Neuronal stem cell (in vitro differentiated cells): Measurements from ENCODE around the gene HINFP.
A peak's percentile ranks its signal among the peaks of the same experiment; 100 is the strongest.

Experiments
- DNase-seq: peaks from one replicate; pipeline ENCODE4 v3.0.0-alpha.2; 2013; ENCODE audit warnings: low spot score
- H2AFZ ChIP-seq: one replicate; pipeline ENCODE4 v1.6.1; 2013; ENCODE audit warnings: mild to moderate bottlenecking, low read length, inconsistent platforms
- H2AK5ac ChIP-seq: 2 replicates; pipeline ENCODE4 v1.6.1; 2013; ENCODE audit warnings: low read depth, mild to moderate bottlenecking, inconsistent platforms, low read length, moderate library complexity, mixed read lengths
- H2BK120ac ChIP-seq: 2 replicates; pipeline ENCODE4 v1.6.1; 2013; ENCODE audit warnings: low read depth, mild to moderate bottlenecking, inconsistent platforms, low read length, moderate library complexity, mixed read lengths
- H2BK12ac ChIP-seq: one replicate; pipeline ENCODE4 v1.6.1; 2013; ENCODE audit warnings: low read length, inconsistent platforms
- H2BK15ac ChIP-seq: 2 replicates; pipeline ENCODE4 v1.6.1; 2013; ENCODE audit warnings: mild to moderate bottlenecking, low read length, inconsistent platforms, mixed read lengths
- H2BK5ac ChIP-seq: one replicate; pipeline ENCODE4 v1.6.1; 2013; ENCODE audit warnings: inconsistent platforms, mild to moderate bottlenecking, low read length, moderate library complexity
- H3K14ac ChIP-seq: one replicate; pipeline ENCODE4 v1.6.1; 2013; ENCODE audit warnings: low read length, inconsistent platforms
- H3K18ac ChIP-seq: 2 replicates; pipeline ENCODE4 v1.6.1; 2013; ENCODE audit warnings: low read length, inconsistent platforms
- H3K23ac ChIP-seq: 2 replicates; pipeline ENCODE4 v1.6.1; 2013; ENCODE audit warnings: low read depth, mild to moderate bottlenecking, mixed read lengths, low read length, inconsistent platforms; ENCODE audit not compliant: poor library complexity
- H3K27ac ChIP-seq: replicated peaks from 3 replicates; pipeline ENCODE4 v1.5.1; 2013; ENCODE audit warnings: low read length, inconsistent platforms
- H3K27me3 ChIP-seq, 3 experiments: 2 replicates each; pipeline ENCODE4 v1.6.1; 2013; ENCODE audit warnings: low read length in 3 of 3, mild to moderate bottlenecking in 2 of 3, inconsistent platforms in 1 of 3, low read depth in 1 of 3, mixed read lengths in 1 of 3, moderate library complexity in 1 of 3; ENCODE audit not compliant: control insufficient read depth in 3 of 3, insufficient read depth in 3 of 3
- H3K36me3 ChIP-seq, 2 donors: replicated peaks in 1 of 2; 2 replicates each; pipeline ENCODE4 v1.6.1; 2013; ENCODE audit warnings: low read length in 2 of 2; ENCODE audit not compliant: control insufficient read depth in 2 of 2, insufficient read depth in 2 of 2
- H3K4ac ChIP-seq: 2 replicates; pipeline ENCODE4 v1.6.1; 2013; ENCODE audit warnings: inconsistent platforms, mild to moderate bottlenecking, low read length, moderate library complexity
- H3K4me1 ChIP-seq, 2 donors: 1 replicate in 1 of 2; 2 replicates in 1 of 2; pipeline ENCODE4 v1.6.1; 2013; ENCODE audit warnings: low read length in 2 of 2, low read depth in 1 of 2; ENCODE audit not compliant: control insufficient read depth in 2 of 2, insufficient read depth in 1 of 2
- H3K4me2 ChIP-seq: one replicate; pipeline ENCODE4 v1.6.1; 2013; ENCODE audit warnings: mild to moderate bottlenecking, low read length, inconsistent platforms; ENCODE audit not compliant: insufficient read depth, poor library complexity, severe bottlenecking
- H3K4me3 ChIP-seq, 2 donors: 2 replicates each; pipeline ENCODE4 v1.5.1; 2013; ENCODE audit warnings: low read length in 2 of 2, mild to moderate bottlenecking in 2 of 2, inconsistent platforms in 1 of 2, moderate library complexity in 1 of 2
- H3K79me1 ChIP-seq: one replicate; pipeline ENCODE4 v1.6.1; 2013; ENCODE audit warnings: low read depth, mild to moderate bottlenecking, inconsistent platforms, low read length, moderate library complexity
- H3K9ac ChIP-seq: one replicate; pipeline ENCODE4 v1.6.1; 2013; ENCODE audit warnings: mild to moderate bottlenecking, low read depth, low read length, inconsistent platforms; ENCODE audit not compliant: poor library complexity
- H3K9me3 ChIP-seq, 2 donors: replicated peaks in 1 of 2; 2 replicates each; pipeline versions ENCODE3 to v1.6.1; 2013; ENCODE audit warnings: low read length in 2 of 2, mild to moderate bottlenecking in 2 of 2, inconsistent platforms in 1 of 2, low read depth in 1 of 2, mixed read lengths in 1 of 2, moderate library complexity in 1 of 2; ENCODE audit not compliant: control insufficient read depth in 2 of 2, insufficient read depth in 1 of 2
- H4K8ac ChIP-seq: one replicate; pipeline ENCODE4 v1.6.1; 2013; ENCODE audit warnings: low read depth, mild to moderate bottlenecking, inconsistent platforms, low read length, moderate library complexity
- H4K91ac ChIP-seq: one replicate; pipeline ENCODE4 v1.6.1; 2013; ENCODE audit warnings: low read length, low read depth, mild to moderate bottlenecking, inconsistent platforms; ENCODE audit not compliant: poor library complexity
- WGBS, 2 donors: extraction: QIAGEN DNeasy Blood & Tissue Kit; methylation state at CpG; one replicate each; pipeline ENCODE4 v1.1.7; 2013; ENCODE audit warnings: missing lambda C conversion rate in 2 of 2, mixed read lengths in 1 of 2; ENCODE audit not compliant: insufficient read length in 2 of 2, insufficient replicate concordance in 1 of 2; ENCODE audit errors: extremely low coverage in 2 of 2; 5-methylcytosine and 5-hydroxymethylcytosine counted together

The HINFP gene

GRCh38 chr11:119178166-119178680 lies 56.8 kb downstream of the HINFP start:
- Histone ChIP-seq H2AFZ (no peak overlapping the region), H3K79me1 (no peaks in the 10 kb centered on the region), H3K27me3 (peaks cover 0 to 6% (median 0%) of the 10 kb centered on the region in 3 experiments), H3K4me3 (no peak overlapping the region), H3K14ac (no peak overlapping the region), H2BK5ac (no peak overlapping the region), H3K4ac (no peak overlapping the region), H3K27ac (no peak overlapping the region), H3K18ac (no peak overlapping the region), H3K9me3 (no peaks in the 10 kb centered on the region), H3K4me1 (peaks cover 0 to 10% of the 10 kb centered on the region in 2 donors), H3K4me2 (no peak overlapping the region), H4K91ac (no peak overlapping the region), H2BK15ac (no peak overlapping the region), H2BK120ac (no peak overlapping the region), H4K8ac (no peak overlapping the region), H2BK12ac (no peak overlapping the region), H2AK5ac (no peak overlapping the region), H3K36me3 (peaks cover 0 to 9% of the 10 kb centered on the region in 2 donors), H3K9ac (no peak overlapping the region), H3K23ac (no peak overlapping the region)
- no CpG with 5 or more reads among the region's 4 CpGs for WGBS, 2 donors
- no peak for DNase-seq

GRCh38 chr11:119179342-119179741 lies 58.0 kb downstream of the HINFP start:
- Histone ChIP-seq H2BK120ac (no peak overlapping the region), H4K91ac (no peak overlapping the region), H3K27me3 (peaks cover 0 to 11% (median 0%) of the 10 kb centered on the region in 3 experiments), H3K4ac (no peak overlapping the region), H2AK5ac (no peak overlapping the region), H2BK5ac (no peak overlapping the region), H3K4me2 (no peak overlapping the region), H3K4me1 (peaks cover 0 to 10% of the 10 kb centered on the region in 2 donors), H3K18ac (no peak overlapping the region), H3K4me3 (no peak overlapping the region), H3K36me3 (peaks cover 0 to 9% of the 10 kb centered on the region in 2 donors), H3K9ac (no peak overlapping the region), H3K27ac (no peak overlapping the region), H2AFZ (no peak overlapping the region), H3K14ac (no peak overlapping the region), H4K8ac (no peak overlapping the region), H3K23ac (no peak overlapping the region), H2BK12ac (no peak overlapping the region), H3K9me3 (no peaks in the 10 kb centered on the region), H2BK15ac (no peak overlapping the region), H3K79me1 (no peaks in the 10 kb centered on the region)
- DNase-seq: no peak
- no CpG with 5 or more reads among the region's 6 CpGs for WGBS, 2 donors

DNA sequence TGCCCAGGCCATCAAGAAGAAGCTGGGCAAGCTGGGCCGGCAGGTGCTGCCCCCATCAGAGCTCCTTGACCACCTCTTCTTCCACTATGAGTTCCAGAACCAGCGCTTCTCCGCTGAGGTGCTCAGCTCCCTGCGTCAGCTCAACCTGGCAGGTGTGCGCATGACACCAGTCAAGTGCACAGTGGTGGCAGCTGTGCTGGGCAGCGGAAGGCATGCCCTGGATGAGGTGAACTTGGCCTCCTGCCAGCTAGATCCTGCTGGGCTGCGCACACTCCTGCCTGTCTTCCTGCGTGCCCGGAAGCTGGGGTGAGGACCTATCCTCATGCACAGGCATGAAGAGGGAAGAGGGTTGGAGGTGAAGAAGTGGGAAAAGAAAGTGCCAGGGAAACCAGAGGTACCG lies 58.6 kb downstream of the HINFP start:
- no peak overlapping the region for H3K14ac ChIP-seq
- peaks cover 0 to 10% of the 10 kb centered on the region in 2 donors for H3K4me1 ChIP-seq
- WGBS, 2 donors: no CpG with 5 or more reads among the region's 10 CpGs
- no peak overlapping the region for H3K4me2 ChIP-seq
- H3K23ac ChIP-seq: no peak overlapping the region
- H2AK5ac ChIP-seq: no peak overlapping the region
- no peak overlapping the region for H2BK15ac ChIP-seq
- no peak for DNase-seq
- H3K9me3 ChIP-seq: no peaks in the 10 kb centered on the region
- H3K27ac ChIP-seq: no peak overlapping the region
- H3K9ac ChIP-seq: no peak overlapping the region
- no peak overlapping the region for H3K18ac ChIP-seq
- no peak overlapping the region for H4K8ac ChIP-seq
- peak overlapping the region in 1 of 2 donors; percentile 54 for H3K4me3 ChIP-seq
- peaks cover 0 to 11% (median 0%) of the 10 kb centered on the region in 3 experiments for H3K27me3 ChIP-seq
- no peak overlapping the region for H2AFZ ChIP-seq
- no peak overlapping the region for H3K4ac ChIP-seq
- H3K36me3 ChIP-seq: peaks cover 0 to 8% of the 10 kb centered on the region in 2 donors
- H2BK120ac ChIP-seq: no peak overlapping the region
- no peak overlapping the region for H4K91ac ChIP-seq
- H2BK5ac ChIP-seq: no peak overlapping the region
- no peak overlapping the region for H2BK12ac ChIP-seq
- no peaks in the 10 kb centered on the region for H3K79me1 ChIP-seq

- no peak overlapping the region for H3K18ac ChIP-seq
- H3K27ac ChIP-seq: no peak overlapping the region
- no peak overlapping the region for H2AFZ ChIP-seq
- H3K4me3 ChIP-seq: no peak overlapping the region
- no peak overlapping the region for H3K4me2 ChIP-seq
- H3K9me3 ChIP-seq: no peaks in the 10 kb centered on the region
- H3K4me1 ChIP-seq: peaks cover 5 to 10% of the 10 kb centered on the region in 2 donors
- peak overlapping the region; percentile 34 for H3K9ac ChIP-seq
- H2BK5ac ChIP-seq: no peak overlapping the region
- no peak overlapping the region for H2BK12ac ChIP-seq
- WGBS, 2 donors: no CpG with 5 or more reads among the region's 6 CpGs
- peaks cover 0 to 7% of the 10 kb centered on the region in 2 donors for H3K36me3 ChIP-seq
- H3K4ac ChIP-seq: no peak overlapping the region
- no peak overlapping the region for H2BK15ac ChIP-seq
- H3K27me3 ChIP-seq: peaks cover 0 to 16% (median 0%) of the 10 kb centered on the region in 3 experiments
- no peak overlapping the region for H3K14ac ChIP-seq
- H2BK120ac ChIP-seq: no peak overlapping the region
- H4K8ac ChIP-seq: no peak overlapping the region
- no peaks in the 10 kb centered on the region for H3K79me1 ChIP-seq
- no peak overlapping the region for H3K23ac ChIP-seq
- H4K91ac ChIP-seq: no peak overlapping the region
- H2AK5ac ChIP-seq: peak overlapping the region; percentile 19
- DNase-seq: no peak
Observed at GRCh38 chr11:119180729-119181676, 59.6 kb downstream of the HINFP start.
